Adrenal gland (tissue), 12 donors: ENCODE measurements around the gene CA5B. TPM values are rescaled to one million over a fixed set of nuclear protein-coding genes. Genes with fewer than 3 reads are reported as not detected.

Source experiments
- DNase-seq, 7 donors: peaks; one replicate each; pipeline ENCODE4 v3.0.0-alpha.2; 2019 to 2020
- H3K27ac ChIP-seq, 5 donors: fragments of 200-600 bp; sonication (generic) in 4 of 5; 1 replicate in 3 of 5; 2 replicates in 2 of 5; pipeline versions ENCODE4 v1.5.1 to v1.8.0; 2016 to 2020; ENCODE audit warnings: mild to moderate bottlenecking in 1 of 5
- H3K27me3 ChIP-seq: fragments of 200-600 bp; 2 replicates; pipeline ENCODE4 v1.8.0; 2021
- H3K36me3 ChIP-seq, 2 donors: fragments of 200-600 bp; replicated peaks in 1 of 2; 1 replicate in 1 of 2; 2 replicates in 1 of 2; pipeline versions ENCODE4 v1.5.1 to v1.8.0; 2018 to 2022
- H3K4me1 ChIP-seq, 2 donors: fragments of 200-600 bp; replicated peaks in 1 of 2; 1 replicate in 1 of 2; 2 replicates in 1 of 2; pipeline versions ENCODE4 v1.5.1 to v1.8.0; 2018 to 2021
- H3K4me3 ChIP-seq, 4 donors: fragments of 200-600 bp; sonication (generic) in 3 of 4; one replicate each; pipeline ENCODE4 v1.5.1; 2016 to 2018
- H3K9me3 ChIP-seq, 3 donors: fragments of 200-600 bp; sonication (generic) in 1 of 3; replicated peaks in 1 of 3; 1 replicate in 2 of 3; 2 replicates in 1 of 3; pipeline versions ENCODE4 v1.5.1 to v1.8.0; 2016 to 2021
- CTCF ChIP-seq, 6 experiments: fragments of 450-650 bp in 4 of 6; fragments of 200-600 bp in 2 of 6; sonication (generic) in 1 of 6; IDR thresholded peaks; 1 replicate in 5 of 6; 2 replicates in 1 of 6; pipeline versions ENCODE4 v1.5.1 to v1.8.0; 2016 to 2021; ENCODE audit warnings: antibody characterized with exemption in 6 of 6, mild to moderate bottlenecking in 2 of 6, moderate library complexity in 1 of 6
- POLR2A ChIP-seq, 2 donors: fragments of 450-650 bp; IDR thresholded peaks; one replicate each; pipeline ENCODE4 v1.6.1; 2017; ENCODE audit warnings: antibody characterized with exemption in 2 of 2, mild to moderate bottlenecking in 2 of 2, moderate library complexity in 1 of 2
- WGBS, 4 donors: extraction: QIAGEN DNeasy Blood & Tissue Kit in 2 of 4; methylation state at CpG; one replicate each; pipeline versions ENCODE4 v1.1.5 to v1.1.7; 2013 to 2017; 5-methylcytosine and 5-hydroxymethylcytosine counted together
- intact Hi-C, 2 donors: fragments of 100-400 bp; cut with DNase I; formaldehyde crosslinking; loops; one replicate each; pipeline versions ENCODE4 v1.14.1 to v1.15.0; 2022 to 2023
- polyA plus RNA-seq, 3 donors: library from polyadenylated mRNA; stranded (reverse); fragments of 200-250 nt in 2 of 3; fragments of 350-450 nt in 1 of 3; fragmentation: Illumina TruSeq in 1 of 3; extraction: RNeasy Lipid Tissue Mini Kit (QIAGEN cat#74804) in 1 of 3; gene quantifications; one replicate each; pipeline ENCODE4 v1.2.3, GENCODE V29; 2013 to 2014
- total RNA-seq, 9 donors: library from RNA; depleted of rRNA in 4 of 9; stranded (reverse); fragments of >200 nt in 4 of 9; fragments of 120-200 nt in 1 of 9; fragmentation: NEBNext Ultra II Directional in 1 of 9; extraction: Animal tissue kit (Norgen Biotek cat#: 25700) in 1 of 9; gene quantifications; one replicate each; pipeline versions ENCODE4 v1.1.0 to v1.2.4, GENCODE V29; 2013 to 2023
- donor health status: healthy with polysubstance abuse.
- donor health status: Bipolar disorder and iron deficiency.
- donor health status: DM: yes; HTN: yes; CAD: no.
- donor health status: DM: no; HTN: no; CAD: no.
- donor health status: DM: no; HTN: no; CAD: no.
- donor health status: DM: yes; HTN: yes; CAD: no.

The CA5B gene
- total and polyA plus RNA-seq, 12 donors: 2.5 to 21.6 (median 7.8) TPM

- intact Hi-C loops: no loop called here
- TF ChIP-seq POLR2A (IDR thresholded peaks at IDR 0.05) (peak in 1 of 2 donors; percentile 48), CTCF (IDR thresholded peaks at IDR 0.05) (no peak)
- Histone ChIP-seq H3K4me3 (peak within 1 kb of the TSS in 3 of 4 donors; percentile 58 to 81 (median 68)), H3K4me1 (peaks cover 4 to 16% of the 10 kb centered on the region in 2 donors), H3K9me3 (no peaks in the 10 kb centered on the region), H3K27me3 (no peaks in the 10 kb centered on the region), H3K27ac (peak within 1 kb of the TSS in 4 of 5 donors; percentile 61 to 89 (median 76)), H3K36me3 (no peaks in the 10 kb centered on the region)
- DNase-seq: peak; percentile 86 to 93 (median 89)
- 0 to 1% (median 0%) methylated on average over 12 to 55 of the region's 55 CpGs for WGBS, 4 donors
Measured at GRCh38 chrX:15789979-15790768, 52.1 kb downstream of the CA5B start, which contains the start of gene ZRSR2. TSS of gene ZRSR2 (plus strand) at chrX:15790484. CDS start at chrX:15790496, 12 bp downstream.

- Histone ChIP-seq H3K27ac (peak overlapping the region in 4 of 5 donors; percentile 61 to 89 (median 76)), H3K9me3 (no peaks in the 10 kb centered on the region), H3K4me3 (peak overlapping the region in 3 of 4 donors; percentile 58 to 81 (median 68)), H3K4me1 (peaks cover 4 to 16% of the 10 kb centered on the region in 2 donors), H3K36me3 (no peaks in the 10 kb centered on the region), H3K27me3 (no peaks in the 10 kb centered on the region)
- no peak for DNase-seq
- TF ChIP-seq POLR2A (IDR thresholded peaks at IDR 0.05): no peak
- TF ChIP-seq CTCF (IDR thresholded peaks at IDR 0.05): no peak
- 0 to 3% (median 1%) methylated on average over 6 to 15 of the region's 15 CpGs for WGBS, 4 donors
- intact Hi-C loops: no loop called here
Measured at GRCh38 chrX:15790769-15791290, 52.8 kb downstream of the CA5B start.

GRCh38 chrX:15797707-15798106 lies 59.6 kb downstream of the CA5B start:
- WGBS, 4 donors: 89 to 97% (median 96%) methylated on average over 2 to 4 of the region's 4 CpGs

More at GRCh38 chrX:15797707-15798106, 59.6 kb downstream of the CA5B start:
- Histone ChIP-seq H3K27me3 (no peaks in the 10 kb centered on the region), H3K4me1 (no peaks in the 10 kb centered on the region), H3K4me3 (no peak overlapping the region), H3K9me3 (no peaks in the 10 kb centered on the region), H3K27ac (no peak overlapping the region), H3K36me3 (no peaks in the 10 kb centered on the region)
- no peak for DNase-seq
- intact Hi-C loops: no loop called here
- TF ChIP-seq CTCF (IDR thresholded peaks at IDR 0.05) (no peak), POLR2A (IDR thresholded peaks at IDR 0.05) (no peak)
